COLO829 (cell line): ENCODE measurements around the gene NELL1.
"Not testable (repeated sequence)": the region's sequence is repeated elsewhere in the genome, so short reads cannot be mapped to it uniquely, and the experiment has no call there.

Experiments
- DNase-seq: peaks from one replicate; pipeline ENCODE4 v3.0.0; 2012; ENCODE audit warnings: low spot score

NELL1 gene

GRCh38 chr11:20762980-20763379 is 93.6 kb downstream of the NELL1 start:
- no peak for DNase-seq

DNA sequence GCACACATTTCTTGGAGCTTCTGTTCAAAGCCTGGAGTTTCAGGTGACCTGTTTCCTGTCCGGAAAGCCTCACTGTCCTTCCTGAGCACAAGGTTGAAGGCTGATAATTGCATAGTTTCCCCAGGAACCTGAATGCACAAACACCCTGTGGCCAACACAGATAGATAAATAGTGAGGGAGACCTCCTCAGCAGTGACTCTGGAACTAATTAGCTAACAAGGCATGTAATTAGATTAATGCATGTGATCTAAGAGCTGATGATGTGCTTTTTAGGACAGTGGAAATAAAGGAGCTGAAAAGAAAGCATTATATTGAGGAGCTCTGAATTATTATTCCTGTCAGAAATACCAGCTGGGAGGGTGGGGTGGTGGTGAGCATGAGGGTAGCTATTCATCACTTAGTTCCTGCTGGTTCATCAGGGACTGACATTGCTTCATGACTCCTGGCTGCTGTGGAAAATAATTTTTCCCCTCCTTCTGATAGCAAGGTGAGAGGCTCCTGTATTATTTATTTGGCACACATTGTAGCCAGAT is 101.1 kb downstream of the NELL1 start:
- DNase-seq = peak; percentile 12

GRCh38 chr11:20771026-20771425 is 101.6 kb downstream of the NELL1 start:
- no peak for DNase-seq

DNA sequence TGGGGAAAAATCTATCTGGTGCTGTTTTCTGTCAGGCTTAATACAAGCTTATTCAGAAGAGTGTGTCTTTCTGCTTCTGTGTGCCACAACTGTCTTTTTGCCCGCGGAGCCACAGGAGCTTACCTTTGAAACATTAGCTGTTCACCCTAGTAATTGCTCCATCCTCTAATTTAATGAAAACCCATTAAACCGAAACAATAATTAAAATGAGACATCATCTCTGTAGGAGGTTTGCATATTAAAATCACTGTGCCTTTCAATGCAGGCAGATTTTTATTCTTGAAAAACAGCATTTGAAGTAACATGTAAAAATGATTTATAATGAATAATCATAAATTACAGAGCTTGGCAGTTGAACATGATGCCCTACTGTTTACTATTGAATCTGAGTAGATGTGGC is 102.3 kb downstream of the NELL1 start:
- DNase-seq = no peak

DNA sequence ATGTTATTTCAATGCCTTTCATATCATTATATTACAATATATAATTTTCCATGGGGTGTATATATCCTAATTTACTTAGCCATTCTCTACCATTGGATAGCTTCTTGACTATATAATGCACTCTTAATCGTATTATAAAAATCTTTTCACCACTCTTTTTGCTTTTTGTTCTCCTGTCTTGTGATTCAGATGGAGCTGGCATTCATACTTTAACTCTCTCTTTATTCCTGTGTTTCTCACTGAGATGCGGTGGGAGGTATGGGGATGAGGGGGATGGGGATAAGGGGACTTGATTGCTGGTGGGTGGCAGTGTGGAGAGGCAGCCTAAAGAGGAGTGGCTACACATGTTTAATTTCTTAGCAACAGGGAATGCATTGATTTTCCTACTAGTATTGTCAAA is 105.9 kb downstream of the NELL1 start:
- no peak for DNase-seq

DNA sequence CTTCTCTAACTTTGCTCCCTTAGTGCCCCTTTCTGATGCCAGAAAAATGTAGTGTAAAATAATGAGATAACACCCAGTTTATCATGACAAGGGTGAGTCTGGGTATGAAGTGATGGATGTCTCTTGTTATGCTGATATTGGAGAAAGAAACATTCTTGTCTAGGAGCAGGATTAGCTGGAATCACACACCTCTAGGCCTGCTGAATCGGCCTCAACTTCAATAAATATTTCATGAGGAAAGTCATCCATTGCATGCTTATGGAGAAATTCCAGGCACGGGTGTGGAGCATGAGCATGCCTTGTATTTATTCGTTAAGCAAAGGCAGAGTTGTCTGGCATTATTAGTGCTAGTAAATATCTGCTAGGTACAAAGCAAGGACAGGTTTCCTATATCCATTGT is 113.4 kb downstream of the NELL1 start:
- no peak for DNase-seq

GRCh38 chr11:20783220-20783619 is 113.8 kb downstream of the NELL1 start:
- DNase-seq = no peak

GRCh38 chr11:20790622-20791021 is 121.2 kb downstream of the NELL1 start:
- no peak for DNase-seq

DNA sequence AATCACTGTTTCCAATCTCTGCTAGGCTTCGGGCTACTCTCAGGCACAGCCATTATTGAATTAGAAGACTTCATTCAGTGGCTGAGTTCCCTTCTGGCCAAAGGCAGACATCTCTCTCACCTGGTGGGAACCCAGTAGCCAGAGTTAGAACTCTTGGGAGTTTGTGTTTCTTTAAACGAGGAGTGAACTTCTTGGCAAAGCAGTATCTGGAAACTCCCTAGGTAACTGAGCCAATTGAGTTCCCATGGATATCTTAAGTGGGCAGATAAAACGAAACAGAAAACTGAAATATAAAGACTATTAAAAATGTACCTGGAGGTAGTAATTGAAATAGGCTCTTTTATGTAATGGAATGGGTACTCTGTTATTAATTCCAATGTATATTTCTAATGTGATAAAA is 125.6 kb downstream of the NELL1 start:
- DNase-seq = no peak

- no peak for DNase-seq
Measured at GRCh38 chr11:20808328-20808727, 138.9 kb downstream of the NELL1 start.

DNA sequence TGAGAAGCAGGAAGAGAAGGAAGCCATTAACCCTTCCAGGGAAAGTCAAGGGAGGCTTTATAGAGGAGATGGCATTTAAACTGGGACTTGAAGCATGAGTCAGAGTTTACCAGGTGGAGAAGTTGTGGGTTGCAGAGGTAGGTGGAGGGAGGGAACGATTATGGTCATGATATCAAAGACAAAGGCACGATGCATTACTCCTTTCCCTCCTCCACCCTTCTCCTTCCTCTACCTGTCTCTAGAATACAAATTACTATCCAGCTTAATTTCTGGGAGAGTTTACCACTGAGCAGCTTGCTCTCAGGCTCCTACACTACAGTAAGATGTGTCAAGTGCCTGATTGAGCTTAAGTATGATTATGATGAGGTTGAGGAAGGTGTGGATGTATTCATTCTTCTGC is 151.7 kb downstream of the NELL1 start:
- no peak for DNase-seq

DNA sequence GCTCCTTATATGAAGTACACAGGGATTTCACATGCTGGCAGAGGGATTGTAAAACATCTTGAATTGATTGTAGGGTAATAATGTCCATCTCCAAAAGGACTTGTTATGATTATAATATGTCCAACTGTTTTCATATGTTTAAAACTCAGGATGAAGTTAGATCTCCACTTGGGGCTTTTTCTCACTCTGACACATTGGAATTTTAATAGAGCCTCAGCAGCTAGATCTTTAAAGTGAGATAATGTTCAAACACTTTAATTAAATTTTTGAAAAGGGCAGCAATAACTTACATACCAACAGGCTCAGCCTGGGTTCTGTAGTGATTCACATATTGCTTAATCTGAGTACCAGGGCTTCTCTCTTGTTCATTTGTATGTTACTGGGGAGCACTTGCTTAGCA is 152.1 kb downstream of the NELL1 start:
- DNase-seq = no peak

DNA sequence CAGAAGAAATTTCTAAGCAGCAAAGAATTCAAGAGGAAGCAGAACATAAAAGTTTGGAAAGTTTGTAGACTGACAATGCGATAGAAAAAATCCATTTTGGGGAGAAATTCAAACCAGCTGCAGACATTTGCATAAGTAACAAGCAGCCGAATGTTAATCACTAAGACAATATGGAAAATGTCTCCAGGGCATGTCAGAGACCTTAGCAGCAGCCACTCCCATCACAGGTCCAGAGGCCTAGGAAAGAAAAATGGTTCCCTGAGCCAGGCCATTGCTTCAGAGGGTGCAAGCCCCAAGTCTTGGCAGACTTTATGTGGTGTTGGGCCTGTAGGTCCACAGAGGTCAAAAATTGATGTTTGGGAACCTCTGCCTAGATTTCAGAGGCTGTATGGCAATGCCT is 155.4 kb downstream of the NELL1 start:
- DNase-seq = no peak

DNA sequence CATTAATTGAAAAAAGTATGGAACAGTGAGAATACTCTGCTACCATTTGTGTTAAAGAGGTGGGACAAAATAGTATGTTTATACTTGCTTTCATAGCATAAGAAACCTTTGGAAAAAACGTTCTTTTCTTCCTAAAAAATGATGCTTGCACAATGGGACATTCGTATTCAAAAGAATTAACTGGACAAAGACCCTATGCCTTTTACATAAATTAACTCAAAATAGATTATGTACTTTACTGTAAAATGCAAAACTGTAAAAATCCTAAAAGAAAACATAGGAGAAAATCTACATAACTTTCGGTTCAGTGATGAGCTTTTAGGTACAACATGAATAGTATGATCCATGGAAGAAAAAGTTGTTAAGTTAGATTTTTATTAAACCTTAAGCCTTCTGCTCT is 166.2 kb downstream of the NELL1 start:
- no peak for DNase-seq

- DNase-seq = no peak
Measured at GRCh38 chr11:20839231-20839630, 169.8 kb downstream of the NELL1 start.

GRCh38 chr11:20840341-20840740 is 171.0 kb downstream of the NELL1 start:
- no peak for DNase-seq

- no peak for DNase-seq
Measured at GRCh38 chr11:20844216-20844615, 174.8 kb downstream of the NELL1 start.

GRCh38 chr11:20844630-20845029 is 175.2 kb downstream of the NELL1 start:
- no peak for DNase-seq

- DNase-seq = no peak
Measured at GRCh38 chr11:20854215-20854955, 185.0 kb downstream of the NELL1 start.

DNA sequence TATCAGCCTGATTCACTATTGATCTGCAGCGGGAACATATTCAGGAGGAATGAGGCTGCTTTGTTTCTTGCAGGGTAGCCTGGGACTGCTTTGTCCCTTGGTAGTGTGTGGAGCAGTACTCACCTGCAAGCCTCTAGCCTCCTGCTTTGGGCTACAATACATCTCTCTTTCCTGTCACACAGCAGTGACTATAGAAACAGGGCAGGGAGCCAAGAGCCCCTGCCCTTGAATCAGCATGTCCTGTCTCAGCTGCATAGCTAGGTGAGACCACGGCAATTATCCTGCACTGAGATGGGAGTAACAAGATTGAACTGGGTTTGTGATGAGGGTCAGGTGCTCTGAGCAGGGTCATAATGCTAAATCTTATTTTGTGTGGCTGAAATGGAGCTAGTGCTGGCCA is 191.9 kb downstream of the NELL1 start:
- DNase-seq = no peak

GRCh38 chr11:20862263-20862662 is 192.9 kb downstream of the NELL1 start:
- DNase-seq = not testable (repeated sequence)

DNA sequence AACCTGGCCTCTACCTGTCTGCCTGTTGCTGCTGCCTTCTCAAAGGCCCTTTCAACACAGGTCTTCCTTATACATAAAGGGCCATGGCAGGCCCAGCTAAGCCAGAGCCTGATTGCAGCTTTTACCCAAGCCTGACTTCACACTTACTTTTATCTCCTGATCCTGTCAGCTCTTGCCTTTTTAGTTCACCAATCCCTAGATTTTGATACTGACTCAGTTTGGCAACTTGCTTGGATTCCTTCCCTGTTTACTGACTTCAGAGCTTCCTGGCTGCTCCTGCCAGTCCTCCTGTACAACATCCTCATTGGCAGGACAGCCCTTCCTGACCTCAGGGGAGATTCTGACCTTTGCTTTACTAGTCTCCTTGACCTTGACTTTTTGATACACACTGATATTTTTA is 195.2 kb downstream of the NELL1 start:
- no peak for DNase-seq

DNA sequence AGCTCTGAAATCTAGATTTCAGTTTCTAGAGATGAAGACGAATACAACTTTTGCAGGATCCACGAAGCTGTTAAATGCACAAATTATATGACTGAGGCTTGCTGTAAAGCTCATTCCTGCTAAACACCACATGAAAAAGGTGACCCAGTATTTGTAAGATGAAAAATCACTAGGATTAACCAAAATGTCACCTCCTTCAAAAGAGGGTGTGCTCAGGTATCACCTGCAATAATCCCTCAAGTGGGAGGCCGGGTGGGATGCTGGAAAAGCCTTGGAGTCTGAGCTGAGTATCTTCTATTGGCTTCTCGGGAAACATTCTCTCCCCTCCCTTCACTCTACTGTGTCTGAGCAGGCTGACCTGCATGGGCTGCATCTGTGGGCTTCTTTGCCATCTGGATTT is 195.8 kb downstream of the NELL1 start:
- no peak for DNase-seq

- DNase-seq = no peak
Measured at GRCh38 chr11:20869123-20869522, 199.7 kb downstream of the NELL1 start.
